Muscle of leg (tissue), 11 donors: ENCODE measurements around the gene MSANTD3. TPM values are rescaled to one million over a fixed set of nuclear protein-coding genes. Genes with fewer than 3 reads are reported as not detected.
"Not testable (repeated sequence)": the region's sequence is repeated elsewhere in the genome, so short reads cannot be mapped to it uniquely, and the experiment has no call there.

Source experiments
- DNase-seq: peaks from one replicate; pipeline ENCODE4 v3.0.0; 2013
- H3K27ac ChIP-seq: one replicate; pipeline ENCODE4 v1.5.1; 2013; ENCODE audit warnings: mild to moderate bottlenecking, low read length, control low read depth
- H3K27me3 ChIP-seq: one replicate; pipeline ENCODE4 v1.6.1; 2013; ENCODE audit warnings: low read length; ENCODE audit not compliant: control insufficient read depth, insufficient read depth
- H3K36me3 ChIP-seq: one replicate; pipeline ENCODE4 v1.6.1; 2013; ENCODE audit warnings: low read length; ENCODE audit not compliant: control insufficient read depth, insufficient read depth
- H3K4me1 ChIP-seq: one replicate; pipeline ENCODE4 v1.6.1; 2013; ENCODE audit warnings: low read length; ENCODE audit not compliant: control insufficient read depth, insufficient read depth
- H3K4me3 ChIP-seq: one replicate; pipeline ENCODE4 v1.5.1; 2013; ENCODE audit warnings: low read length, control low read depth
- H3K9me3 ChIP-seq: replicated peaks from 2 replicates; pipeline ENCODE4 v1.6.1; 2013; ENCODE audit warnings: low read depth, low read length; ENCODE audit not compliant: control insufficient read depth
- WGBS: methylation state at CpG from one replicate; pipeline ENCODE4 v1.1.5; 2013; ENCODE audit warnings: missing lambda C conversion rate; ENCODE audit not compliant: insufficient coverage; 5-methylcytosine and 5-hydroxymethylcytosine counted together
- polyA plus RNA-seq, 8 donors: library from polyadenylated mRNA; unstranded; fragments of 120-200 nt; gene quantifications; one replicate each; pipeline versions ENCODE4 v1.2.1 to v1.2.3, GENCODE V29; 2013; ENCODE audit warnings: inconsistent platforms in 1 of 8, low replicate concordance in 1 of 8; ENCODE audit not compliant: insufficient read length in 8 of 8, insufficient read depth in 1 of 8
- total RNA-seq: library from RNA; stranded (reverse); fragments of 120-200 nt; gene quantifications from one replicate; pipeline ENCODE4 v1.2.4, GENCODE V29; 2013

MSANTD3 gene
- total and polyA plus RNA-seq, 9 donors: 13.1 to 17.0 (median 15.0) TPM

- Histone ChIP-seq H3K27ac (peak overlapping the region; percentile 65), H3K27me3 (no peaks in the 10 kb centered on the region), H3K9me3 (no peaks in the 10 kb centered on the region), H3K4me1 (peaks cover 16% of the 10 kb centered on the region), H3K36me3 (peaks cover 3% of the 10 kb centered on the region), H3K4me3 (peak overlapping the region; percentile 79)
- peak; percentile 73 for DNase-seq
- 2% methylated on average over 29 of the region's 65 CpGs for WGBS
These were observed 672 bp downstream of the MSANTD3 start for GRCh38 chr9:100427366-100428263.

DNA sequence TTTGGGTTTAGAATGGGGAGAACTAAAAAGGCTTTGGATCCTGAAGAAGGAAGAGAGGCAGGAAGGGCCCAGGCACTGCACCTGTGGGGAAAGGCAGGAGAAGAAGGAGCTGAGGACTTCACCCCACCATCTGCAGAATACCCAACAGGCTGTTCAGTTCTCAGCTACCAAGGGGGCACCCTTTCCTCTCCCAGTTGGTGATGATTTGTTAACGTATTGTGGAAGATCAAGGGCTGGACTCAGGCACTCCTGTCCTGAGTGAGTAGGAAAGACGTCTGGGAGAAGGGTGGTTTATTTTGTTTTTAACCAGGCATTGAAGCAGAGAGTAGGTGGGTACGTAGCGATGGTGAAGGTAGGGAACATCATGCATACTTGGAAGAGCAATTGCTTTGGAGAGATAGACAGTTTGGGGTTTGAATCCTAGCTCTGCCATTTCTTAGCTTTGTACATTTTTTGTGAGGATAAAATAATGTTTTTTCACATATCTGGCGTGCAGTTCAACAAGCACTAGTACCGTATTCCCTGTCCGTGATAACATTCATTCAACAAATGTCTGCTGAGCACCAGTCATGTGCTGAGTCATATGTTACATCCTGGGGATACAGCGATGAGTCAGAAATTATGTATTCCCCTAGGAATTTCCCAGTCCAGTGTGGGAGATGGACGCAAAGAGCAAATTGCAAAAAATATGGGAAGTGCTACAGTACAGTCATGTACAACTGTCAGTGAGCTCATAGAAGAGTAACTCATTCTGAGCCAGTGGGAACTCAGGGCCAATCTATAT, 2.1 kb downstream of the MSANTD3 start:
- Histone ChIP-seq H3K27me3 (no peaks in the 10 kb centered on the region), H3K4me3 (no peak overlapping the region), H3K9me3 (no peaks in the 10 kb centered on the region), H3K4me1 (peaks cover 16% of the 10 kb centered on the region), H3K27ac (no peak overlapping the region), H3K36me3 (peaks cover 3% of the 10 kb centered on the region)
- 93% methylated on average over 3 of the region's 9 CpGs for WGBS
- DNase-seq: peak; percentile 43

DNA sequence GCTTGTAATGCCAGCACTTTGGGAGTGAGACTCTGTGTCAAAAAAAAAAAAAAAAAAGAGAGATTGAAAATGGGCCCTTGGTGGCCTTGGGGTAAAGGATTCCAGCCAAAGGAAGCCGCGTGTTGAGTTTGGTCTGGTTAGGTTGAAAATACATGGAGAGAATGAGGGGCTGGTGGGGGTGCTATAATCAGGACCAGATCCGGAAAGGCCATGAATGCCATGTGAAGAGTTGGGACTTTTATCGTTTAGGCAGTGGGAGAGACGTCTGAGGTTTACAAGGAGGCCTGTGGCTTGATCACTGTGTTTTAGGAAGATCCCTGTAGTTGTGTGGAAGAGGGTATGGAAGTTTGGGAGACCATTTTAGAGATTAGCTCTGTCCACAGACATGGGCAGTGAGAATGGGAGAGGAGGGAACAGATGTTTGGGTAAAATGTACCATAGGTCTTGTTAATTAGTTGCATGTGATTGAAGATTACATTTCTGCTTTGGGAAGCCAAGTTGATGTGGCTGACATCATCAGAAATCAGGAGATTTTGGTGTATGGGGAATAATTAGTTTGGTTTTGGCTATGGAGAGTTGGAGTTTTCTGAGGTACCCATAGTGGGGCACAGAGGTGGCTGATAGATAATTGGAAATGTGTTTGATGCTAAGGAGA, 3.5 kb downstream of the MSANTD3 start:
- 51% methylated on average over 5 of the region's 5 CpGs for WGBS

GRCh38 chr9:100431886-100432285, 4.9 kb downstream of the MSANTD3 start:
- WGBS: 77% methylated on average over 5 of the region's 5 CpGs
- DNase-seq: no peak
- Histone ChIP-seq H3K4me3 (no peak overlapping the region), H3K36me3 (peaks cover 3% of the 10 kb centered on the region), H3K9me3 (no peaks in the 10 kb centered on the region), H3K4me1 (peaks cover 9% of the 10 kb centered on the region), H3K27me3 (no peaks in the 10 kb centered on the region), H3K27ac (no peak overlapping the region)

More for the DNA sequence above, 3.5 kb downstream of the MSANTD3 start:
- Histone ChIP-seq H3K36me3 (peaks cover 3% of the 10 kb centered on the region), H3K4me1 (peaks cover 16% of the 10 kb centered on the region), H3K4me3 (no peak overlapping the region), H3K9me3 (no peaks in the 10 kb centered on the region), H3K27ac (no peak overlapping the region), H3K27me3 (no peaks in the 10 kb centered on the region)
- DNase-seq: no peak

DNA sequence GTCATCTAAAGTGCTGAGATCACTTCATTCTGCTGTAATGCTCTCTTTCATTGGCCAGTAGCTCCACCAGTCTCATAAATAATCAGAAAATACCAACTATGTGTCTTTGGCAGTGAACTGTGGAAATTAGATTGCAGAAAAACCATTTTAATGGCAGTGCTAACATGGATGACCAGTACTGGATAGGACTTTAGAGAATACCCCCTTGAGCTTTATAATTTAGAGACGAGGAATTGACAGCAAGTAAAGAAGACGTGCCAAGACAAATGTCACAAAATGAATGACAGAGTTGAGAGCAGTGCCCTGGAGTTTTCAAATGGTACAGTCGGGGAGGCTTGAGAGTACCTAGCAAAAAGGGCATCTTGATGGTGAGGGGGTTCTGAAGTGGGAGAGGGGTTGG, 5.8 kb downstream of the MSANTD3 start:
- no peak overlapping the region for H3K27ac ChIP-seq
- no peak overlapping the region for H3K4me3 ChIP-seq
- WGBS: 85% methylated on average over 3 of the region's 3 CpGs
- H3K9me3 ChIP-seq: no peaks in the 10 kb centered on the region
- peaks cover 3% of the 10 kb centered on the region for H3K36me3 ChIP-seq
- H3K4me1 ChIP-seq: peaks cover 8% of the 10 kb centered on the region
- DNase-seq: no peak
- no peaks in the 10 kb centered on the region for H3K27me3 ChIP-seq

DNA sequence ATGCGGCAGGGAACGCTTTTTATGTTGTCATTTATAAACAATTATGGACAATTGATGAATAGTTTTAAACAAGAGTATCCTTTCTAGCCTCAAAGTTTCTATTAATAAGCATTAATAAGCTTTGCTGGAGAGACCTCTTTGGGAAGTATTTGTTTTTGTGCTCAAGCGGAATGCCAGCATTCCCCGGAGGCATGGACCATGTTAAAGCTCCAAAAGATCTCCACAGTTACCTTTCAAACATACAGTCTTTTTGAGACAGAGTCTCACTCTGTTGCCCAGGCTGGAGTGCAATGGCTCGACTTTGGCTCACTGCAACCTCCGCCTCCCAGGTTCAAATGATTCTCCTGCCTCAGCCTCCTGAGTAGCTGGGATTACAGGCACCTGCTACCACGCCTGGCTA, 9.6 kb downstream of the MSANTD3 start:
- no peaks in the 10 kb centered on the region for H3K9me3 ChIP-seq
- H3K27ac ChIP-seq: no peak overlapping the region
- WGBS: 95% methylated on average over 3 of the region's 7 CpGs
- H3K36me3 ChIP-seq: peaks cover 3% of the 10 kb centered on the region
- DNase-seq: no peak
- no peaks in the 10 kb centered on the region for H3K27me3 ChIP-seq
- H3K4me1 ChIP-seq: no peaks in the 10 kb centered on the region
- no peak overlapping the region for H3K4me3 ChIP-seq

GRCh38 chr9:100437860-100438805, 11.2 kb downstream of the MSANTD3 start:
- no peak overlapping the region for H3K4me3 ChIP-seq
- no peaks in the 10 kb centered on the region for H3K4me1 ChIP-seq
- H3K9me3 ChIP-seq: no peaks in the 10 kb centered on the region
- H3K36me3 ChIP-seq: peaks cover 2% of the 10 kb centered on the region
- WGBS: no CpG with 5 or more reads among the region's 1 CpG
- H3K27me3 ChIP-seq: no peaks in the 10 kb centered on the region
- peak; percentile 70 for DNase-seq
- no peak overlapping the region for H3K27ac ChIP-seq

GRCh38 chr9:100440071-100440470, 13.1 kb downstream of the MSANTD3 start:
- H3K9me3 ChIP-seq: no peaks in the 10 kb centered on the region
- H3K36me3 ChIP-seq: peaks cover 8% of the 10 kb centered on the region
- DNase-seq: peak; percentile 61
- no peaks in the 10 kb centered on the region for H3K4me1 ChIP-seq
- no CpG with 5 or more reads among the region's 3 CpGs for WGBS
- H3K27ac ChIP-seq: peak overlapping the region; percentile 39
- no peak overlapping the region for H3K4me3 ChIP-seq
- no peaks in the 10 kb centered on the region for H3K27me3 ChIP-seq

GRCh38 chr9:100440487-100440886, 13.5 kb downstream of the MSANTD3 start:
- not testable (repeated sequence) for H3K27me3 ChIP-seq, DNase-seq, H3K9me3 ChIP-seq, H3K4me3 ChIP-seq, H3K36me3 ChIP-seq, H3K4me1 ChIP-seq, H3K27ac ChIP-seq
- 100% methylated on average over 1 of the region's 5 CpGs for WGBS
